Endothelial cell of hepatic sinusoid (primary cell): ENCODE results near the gene MOSPD3.

Source experiments
- in situ Hi-C: cut with HindIII; loops from 2 replicates; pipeline ENCODE4 v1.10.0; 2017; ENCODE audit warnings: low sequenced_read_pairs

The MOSPD3 gene

DNA sequence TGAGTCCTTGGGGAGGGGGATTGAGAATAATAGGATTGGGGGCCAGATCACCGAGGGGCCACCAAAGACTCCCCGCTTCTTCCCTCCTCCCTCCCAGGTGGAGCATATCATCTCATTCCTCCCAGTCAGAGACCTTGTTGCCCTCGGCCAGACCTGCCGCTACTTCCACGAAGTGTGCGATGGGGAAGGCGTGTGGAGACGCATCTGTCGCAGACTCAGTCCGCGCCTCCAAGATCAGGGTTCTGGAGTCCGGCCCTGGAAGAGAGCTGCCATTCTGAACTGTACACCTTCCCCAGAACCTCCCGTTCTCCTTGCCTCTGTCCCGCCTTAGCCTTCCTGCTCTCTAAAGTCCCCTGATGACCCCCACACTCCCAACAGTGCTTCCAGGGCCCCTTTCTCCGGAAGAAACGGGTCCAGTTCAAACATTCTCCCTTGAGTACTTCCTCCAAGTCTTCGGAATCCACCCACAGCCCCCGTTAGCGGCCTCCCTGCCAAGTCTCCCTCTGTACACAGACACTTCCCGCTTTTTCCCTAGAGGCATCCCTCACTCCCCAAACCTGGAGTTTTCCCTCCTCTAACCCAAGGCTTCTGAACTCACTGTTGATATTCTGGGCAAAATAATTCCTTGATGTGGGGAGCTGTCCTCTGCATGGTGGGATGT, 22.1 kb upstream of the MOSPD3 start:
- in situ Hi-C loops: no loop called here

DNA sequence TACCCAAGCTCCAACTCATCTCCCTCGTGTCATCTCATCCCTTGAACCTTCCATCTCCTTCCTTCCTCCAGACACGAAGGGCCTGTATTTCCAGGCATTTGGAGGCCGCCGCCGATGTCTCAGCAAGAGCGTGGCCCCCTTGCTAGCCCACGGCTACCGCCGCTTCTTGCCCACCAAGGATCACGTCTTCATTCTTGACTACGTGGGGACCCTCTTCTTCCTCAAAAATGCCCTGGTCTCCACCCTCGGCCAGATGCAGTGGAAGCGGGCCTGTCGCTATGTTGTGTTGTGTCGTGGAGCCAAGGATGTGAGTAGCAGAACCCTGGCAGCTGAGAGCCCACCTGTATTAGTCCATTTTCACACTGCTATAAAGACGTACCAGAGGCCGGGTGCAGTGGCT, 20.7 kb upstream of the MOSPD3 start:
- in situ Hi-C loops: no loop called here

DNA sequence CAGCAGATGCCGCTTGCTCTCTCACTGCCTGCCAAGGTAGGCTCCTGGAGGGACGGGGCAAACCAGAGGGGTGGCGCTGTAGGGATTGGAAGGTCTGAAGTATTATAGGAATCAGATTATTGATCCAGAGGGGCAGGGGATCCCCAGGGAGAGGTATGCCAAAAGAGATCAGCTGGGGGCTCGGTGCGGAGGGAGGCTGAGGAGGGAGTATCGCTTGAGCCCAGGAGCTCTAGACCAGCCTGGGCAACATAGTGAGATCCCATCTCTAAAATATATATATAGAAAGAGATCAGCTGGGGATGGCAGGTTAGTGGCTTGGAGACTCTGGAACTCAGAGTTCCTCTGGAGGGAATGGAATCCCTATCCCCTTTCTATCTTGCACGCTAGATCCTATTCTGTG, 17.2 kb upstream of the MOSPD3 start:
- in situ Hi-C loops: loop anchor here (5.0 kb wide), 1 partner anchor 48 kb away; no protein-coding TSS in a partner anchor

DNA sequence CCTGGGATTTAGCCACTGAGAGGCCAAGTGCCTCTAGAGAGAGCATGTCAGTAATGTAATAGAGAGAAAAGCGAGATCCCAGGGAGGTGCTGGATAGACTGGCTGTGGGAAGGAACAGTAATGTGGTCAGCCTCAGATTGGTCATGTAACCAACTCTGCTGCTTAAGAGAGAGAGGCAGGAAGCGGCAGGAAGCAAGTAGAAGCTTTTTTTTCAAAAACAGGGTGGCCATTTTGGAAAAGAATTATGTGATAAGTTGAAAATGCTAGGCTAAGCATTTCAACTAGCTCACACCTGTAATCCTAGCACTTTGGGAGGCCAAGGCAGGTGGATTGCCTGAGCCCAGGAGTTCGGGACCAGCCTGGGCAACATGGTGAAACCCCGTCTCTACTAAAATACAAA, 13.9 kb upstream of the MOSPD3 start:
- in situ Hi-C loops: loop anchor here (5.0 kb wide), 1 partner anchor 51 kb away; no protein-coding TSS in a partner anchor

DNA sequence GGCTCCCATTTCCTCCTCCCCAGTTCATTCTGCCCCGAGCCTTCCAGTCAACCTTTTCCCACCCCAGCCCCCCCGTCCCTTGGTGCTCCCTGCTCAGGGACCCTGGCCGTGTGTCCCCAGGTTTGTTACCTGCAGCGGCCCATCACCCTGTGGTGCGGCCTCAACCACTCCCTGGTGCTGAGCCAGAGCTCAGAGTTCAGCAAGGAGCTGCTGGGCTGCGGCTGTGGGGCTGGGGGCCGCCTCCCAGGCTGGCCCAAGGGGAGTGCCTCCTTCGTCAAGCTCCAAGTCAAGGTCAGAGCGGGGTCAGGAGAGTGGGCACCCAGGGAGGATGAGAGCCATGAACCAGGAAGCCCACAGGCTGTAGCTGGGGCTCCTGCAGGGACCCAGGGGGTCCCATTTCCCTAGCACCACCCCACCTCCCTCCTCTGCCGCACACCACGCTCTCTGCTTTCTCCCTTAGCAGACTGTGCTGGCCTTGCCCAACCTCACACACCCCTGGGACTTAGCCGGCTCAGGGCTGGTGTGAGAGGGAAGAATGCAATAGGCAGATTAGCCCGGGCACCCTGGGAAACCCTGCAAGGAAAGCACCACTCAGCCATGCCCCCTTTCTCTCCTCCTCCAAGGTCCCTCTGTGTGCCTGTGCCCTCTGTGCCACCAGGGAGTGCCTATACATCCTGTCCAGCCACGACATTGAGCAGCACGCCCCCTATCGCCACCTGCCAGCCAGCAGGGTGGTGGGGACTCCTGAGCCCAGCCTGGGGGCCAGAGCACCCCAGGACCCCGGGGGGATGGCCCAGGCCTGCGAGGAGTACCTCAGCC, 12.2 kb upstream of the MOSPD3 start:
- in situ Hi-C loops: loop anchor here (5.0 kb wide), 1 partner anchor 53 kb away; no protein-coding TSS in a partner anchor

DNA sequence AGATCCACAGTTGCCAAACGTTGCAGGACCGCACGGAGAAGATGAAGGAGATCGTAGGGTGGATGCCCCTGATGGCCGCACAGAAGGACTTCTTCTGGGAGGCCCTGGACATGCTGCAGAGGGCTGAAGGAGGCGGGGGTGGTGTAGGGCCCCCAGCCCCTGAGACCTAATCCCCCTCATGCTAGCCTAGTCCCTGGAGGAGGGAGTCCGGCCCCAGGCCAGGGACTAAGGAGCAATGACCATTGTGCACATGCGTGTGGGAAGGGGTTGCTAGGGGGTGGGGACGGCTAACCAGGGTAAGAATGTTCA, 11.7 kb upstream of the MOSPD3 start:
- in situ Hi-C loops: no loop called here

DNA sequence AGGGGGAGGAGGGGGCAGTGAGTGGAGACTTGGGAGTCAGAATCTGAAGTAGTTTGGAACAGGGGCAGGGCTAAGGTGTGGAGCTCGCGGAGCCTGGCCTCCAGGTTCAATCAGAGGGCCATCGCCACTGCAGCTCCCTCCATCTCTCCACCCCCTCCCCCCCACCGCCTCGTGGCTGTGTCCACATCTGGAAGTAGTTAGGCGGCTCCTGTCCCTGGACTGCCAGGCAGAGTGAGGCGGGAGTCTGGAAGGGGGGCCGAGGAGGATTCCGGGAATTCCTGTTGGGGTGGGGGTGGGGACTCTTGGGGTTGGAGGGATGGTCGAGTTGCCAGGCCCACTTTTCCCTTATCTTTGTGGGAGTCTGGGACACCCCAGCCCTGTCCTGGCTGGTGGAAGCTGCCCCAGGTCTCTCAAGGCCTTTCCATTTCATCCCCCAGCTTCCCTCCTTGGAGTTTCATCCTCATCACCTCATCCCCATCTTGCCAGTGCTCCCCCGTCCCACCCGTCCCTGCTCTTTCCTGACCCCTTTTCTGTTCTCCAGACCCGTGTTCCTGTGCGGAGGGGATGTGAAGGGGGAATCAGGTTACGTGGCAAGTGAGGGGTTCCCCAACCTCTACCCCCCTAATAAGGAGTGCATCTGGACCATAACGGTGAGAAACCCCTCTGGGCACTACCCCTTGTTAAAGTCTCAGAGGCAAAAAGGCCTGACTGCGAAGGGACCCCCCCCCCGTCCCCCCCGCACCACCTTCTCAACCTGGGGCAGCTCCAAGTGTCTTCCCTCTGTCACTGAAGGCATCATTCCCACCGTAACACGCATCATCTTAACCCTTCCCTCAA, 9.2 kb upstream of the MOSPD3 start:
- in situ Hi-C loops: no loop called here

DNA sequence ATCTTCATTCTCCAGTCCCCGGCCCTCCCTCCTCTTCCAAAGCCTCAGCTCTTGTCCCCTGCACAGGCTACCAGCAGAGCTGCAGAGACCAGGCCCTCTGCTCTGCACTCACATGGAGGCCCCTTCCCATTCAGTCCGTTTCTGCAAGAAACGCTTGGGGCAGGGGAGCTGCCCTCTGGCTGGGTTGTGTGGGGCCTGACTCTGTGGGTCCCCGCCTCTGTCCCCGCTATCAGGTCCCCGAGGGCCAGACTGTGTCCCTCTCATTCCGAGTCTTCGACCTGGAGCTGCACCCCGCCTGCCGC, 8.7 kb upstream of the MOSPD3 start:
- in situ Hi-C loops: no loop called here

DNA sequence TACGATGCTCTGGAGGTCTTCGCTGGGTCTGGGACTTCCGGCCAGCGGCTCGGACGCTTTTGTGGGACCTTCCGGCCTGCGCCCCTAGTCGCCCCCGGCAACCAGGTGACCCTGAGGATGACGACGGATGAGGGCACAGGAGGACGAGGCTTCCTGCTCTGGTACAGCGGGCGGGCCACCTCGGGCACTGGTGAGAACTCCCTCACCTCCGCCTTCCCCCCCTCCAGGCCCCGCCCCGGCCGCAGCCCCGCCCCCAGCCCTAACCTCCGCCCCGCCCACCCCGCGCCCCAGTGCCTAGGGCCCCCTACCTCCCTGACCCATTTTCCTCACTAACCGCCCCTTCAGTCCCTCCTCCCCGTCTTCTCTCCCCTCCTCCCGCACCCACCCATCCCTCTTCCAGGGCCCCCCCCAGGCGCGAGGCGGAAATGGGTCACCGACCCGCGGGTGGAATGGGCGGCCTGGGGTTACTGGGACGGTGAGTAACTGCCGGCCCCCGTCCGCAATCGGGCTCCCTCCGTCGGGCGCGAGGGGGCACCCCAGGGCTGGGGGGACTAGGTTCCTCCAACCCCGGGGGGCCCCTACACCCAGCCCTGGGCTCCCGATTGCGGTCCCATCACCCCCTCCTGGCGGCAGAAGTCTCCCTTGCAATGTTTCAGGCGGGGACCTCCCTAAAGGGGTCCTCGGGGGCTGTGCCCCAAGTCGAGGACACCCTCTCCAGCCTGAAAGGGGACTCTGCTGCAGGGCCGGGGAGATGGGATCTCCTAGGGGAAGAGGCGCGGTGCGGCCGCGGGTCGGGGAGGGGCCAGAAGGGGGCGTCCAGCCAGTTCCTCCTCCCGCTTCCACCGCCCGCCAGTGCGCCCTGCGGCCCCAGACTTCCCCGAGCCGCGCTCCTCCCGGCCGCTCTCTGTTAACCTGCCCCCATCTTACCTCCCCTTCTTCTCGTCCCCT, 8.0 kb upstream of the MOSPD3 start:
- in situ Hi-C loops: no loop called here

DNA sequence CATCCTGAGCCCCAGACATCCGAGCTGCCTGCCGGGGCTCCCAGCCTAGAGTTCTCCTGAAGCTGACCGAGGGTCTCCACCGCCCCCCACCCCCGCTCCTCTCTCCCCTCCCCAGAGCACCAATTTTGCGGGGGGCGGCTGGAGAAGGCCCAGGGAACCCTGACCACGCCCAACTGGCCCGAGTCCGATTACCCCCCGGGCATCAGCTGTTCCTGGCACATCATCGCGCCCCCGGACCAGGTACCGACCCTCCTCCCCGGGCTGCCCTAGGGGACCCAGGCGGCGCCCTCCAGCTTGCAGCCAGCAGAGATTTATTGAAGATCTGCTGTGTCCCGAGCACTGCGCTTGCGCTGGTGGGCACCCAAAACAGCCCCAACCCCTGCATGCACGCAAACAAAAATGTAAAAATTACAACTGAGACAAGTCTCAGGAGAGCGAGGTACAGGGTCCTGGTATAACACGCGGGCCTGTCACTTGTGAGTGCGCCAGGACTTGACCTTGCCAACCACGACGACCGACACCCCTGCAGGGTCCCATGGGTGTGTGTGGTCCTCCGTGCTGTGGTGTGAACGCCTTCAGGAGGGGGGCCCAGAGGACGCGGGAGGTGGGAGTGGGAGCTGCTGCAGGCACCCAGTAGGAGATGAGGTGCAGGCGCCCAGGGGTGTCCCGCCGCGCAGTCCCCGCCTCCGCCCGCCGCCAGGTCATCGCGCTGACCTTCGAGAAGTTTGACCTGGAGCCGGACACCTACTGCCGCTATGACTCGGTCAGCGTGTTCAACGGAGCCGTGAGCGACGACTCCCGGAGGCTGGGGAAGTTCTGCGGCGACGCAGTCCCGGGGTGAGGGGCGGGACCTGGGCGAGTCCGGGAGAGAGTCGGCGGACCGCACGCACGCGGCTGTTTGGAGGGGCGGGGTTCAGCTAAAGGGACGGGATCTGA, 7.1 kb upstream of the MOSPD3 start:
- in situ Hi-C loops: no loop called here

DNA sequence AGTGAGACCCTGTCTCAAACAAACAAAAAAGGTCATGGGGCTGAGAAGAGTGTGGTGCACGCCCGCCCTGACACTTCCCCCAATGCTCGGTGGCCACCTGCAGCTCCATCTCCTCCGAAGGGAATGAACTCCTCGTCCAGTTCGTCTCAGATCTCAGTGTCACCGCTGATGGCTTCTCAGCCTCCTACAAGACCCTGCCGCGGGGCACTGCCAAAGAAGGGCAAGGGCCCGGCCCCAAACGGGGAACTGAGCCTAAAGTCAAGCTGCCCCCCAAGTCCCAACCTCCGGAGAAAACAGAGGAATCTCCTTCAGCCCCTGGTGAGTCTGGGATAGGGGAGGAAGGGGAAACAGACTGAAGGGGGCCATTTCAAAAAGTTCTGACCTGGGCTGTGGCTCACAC, 6.0 kb upstream of the MOSPD3 start:
- in situ Hi-C loops: no loop called here

DNA sequence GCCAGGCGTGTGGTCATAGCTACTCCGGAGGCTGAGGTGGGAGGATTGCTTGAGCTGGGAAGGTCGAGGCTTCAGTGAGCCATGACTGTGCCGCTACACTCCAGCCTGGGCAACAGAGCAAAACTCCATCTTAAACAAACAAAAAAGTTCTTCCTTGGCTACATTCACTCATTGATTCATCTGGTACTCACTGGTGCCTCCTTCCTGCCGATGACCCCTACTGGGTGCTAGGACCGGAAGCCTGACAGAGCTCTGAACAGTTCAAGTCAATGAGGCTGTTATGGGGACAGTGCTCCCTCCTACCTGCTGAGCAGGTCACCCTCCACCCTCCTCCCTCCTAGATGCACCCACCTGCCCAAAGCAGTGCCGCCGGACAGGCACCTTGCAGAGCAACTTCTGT, 5.2 kb upstream of the MOSPD3 start:
- in situ Hi-C loops: no loop called here

DNA sequence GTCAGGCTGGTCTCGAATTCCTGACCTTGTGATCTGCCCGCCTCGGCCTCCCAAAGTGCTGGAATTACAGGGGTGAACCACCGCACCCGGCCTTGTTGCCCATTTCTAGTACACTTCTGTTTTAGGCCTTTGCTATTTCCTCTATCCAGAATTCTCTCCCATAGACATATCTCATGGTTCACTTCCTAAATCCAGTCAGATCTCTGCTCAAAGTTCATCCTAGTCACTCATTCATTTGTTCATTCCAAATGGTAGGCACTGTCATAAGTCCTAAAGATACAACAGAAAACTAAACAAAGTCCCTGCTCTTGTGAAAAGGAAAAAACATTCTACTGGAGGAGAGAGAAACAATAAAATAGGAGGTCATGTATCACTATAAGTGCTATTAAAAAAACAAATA, 2.4 kb upstream of the MOSPD3 start:
- in situ Hi-C loops: no loop called here

DNA sequence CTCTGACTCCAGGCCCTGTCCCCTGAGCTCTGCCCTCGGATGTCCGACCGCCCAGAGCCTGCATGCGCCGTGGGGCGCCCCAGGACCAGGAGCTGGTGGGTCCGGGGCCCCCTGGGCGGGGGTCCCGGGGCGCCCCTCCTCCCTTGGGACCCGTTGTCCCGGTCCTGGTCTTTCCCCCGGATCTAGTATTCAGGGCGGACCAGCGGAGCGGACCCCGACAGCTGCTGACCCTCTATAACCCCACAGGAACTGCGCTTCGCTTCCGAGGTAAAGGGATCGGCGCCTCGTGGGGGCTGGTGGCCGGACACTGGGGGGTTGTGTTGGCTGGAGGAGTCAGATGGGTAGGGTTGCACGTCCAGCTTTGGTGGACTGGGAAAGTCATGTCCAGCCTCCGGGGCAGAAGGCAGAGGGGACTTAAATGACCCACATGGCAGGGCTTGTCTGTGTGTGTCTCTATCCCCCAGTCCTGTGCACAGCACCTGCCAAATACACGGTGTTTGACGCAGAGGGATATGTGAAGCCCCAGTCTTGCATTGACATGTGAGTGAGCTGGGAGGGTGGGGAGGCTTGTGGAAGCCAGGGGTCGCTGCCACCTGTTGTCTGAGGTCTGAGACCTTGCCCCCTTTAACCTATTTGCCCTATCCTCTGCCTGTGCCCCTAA, 520 bp downstream of the MOSPD3 start:
- in situ Hi-C loops: no loop called here

DNA sequence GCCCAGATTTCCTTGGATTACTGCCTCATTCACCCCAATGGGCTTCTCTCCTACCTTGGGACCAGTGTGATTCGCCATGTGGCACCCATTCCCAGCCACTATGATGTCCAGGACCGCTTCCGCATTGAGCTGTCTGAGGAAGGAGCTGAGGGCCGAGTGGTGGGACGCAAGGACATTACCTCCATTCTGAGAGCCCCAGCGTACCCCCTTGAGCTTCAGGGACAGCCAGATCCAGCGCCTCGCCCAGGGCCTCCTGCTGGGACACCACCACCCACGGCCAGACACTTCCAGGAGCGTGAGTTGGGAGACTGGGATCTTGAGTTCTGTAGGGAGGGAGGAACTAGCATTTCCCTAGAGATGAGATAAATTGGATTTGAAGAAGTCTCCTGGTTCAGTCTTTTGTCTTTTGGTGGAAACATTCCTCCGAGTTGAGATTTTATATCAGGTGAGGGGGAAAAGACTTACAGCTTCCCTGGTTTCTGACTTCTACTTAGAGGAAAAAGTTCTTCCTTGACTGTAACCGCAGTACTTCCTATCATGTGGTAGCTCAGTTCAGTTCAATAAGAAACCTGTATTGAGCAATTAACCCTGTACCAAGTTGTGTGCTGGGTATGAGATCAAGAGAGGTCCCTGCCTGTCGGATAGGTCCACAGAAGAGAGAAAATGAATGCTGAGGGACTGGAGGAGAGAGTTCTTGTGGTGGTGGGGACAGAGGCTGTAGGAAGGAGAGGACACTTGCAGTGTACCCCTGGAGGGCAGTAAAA, 1.3 kb downstream of the MOSPD3 start:
- in situ Hi-C loops: no loop called here

DNA sequence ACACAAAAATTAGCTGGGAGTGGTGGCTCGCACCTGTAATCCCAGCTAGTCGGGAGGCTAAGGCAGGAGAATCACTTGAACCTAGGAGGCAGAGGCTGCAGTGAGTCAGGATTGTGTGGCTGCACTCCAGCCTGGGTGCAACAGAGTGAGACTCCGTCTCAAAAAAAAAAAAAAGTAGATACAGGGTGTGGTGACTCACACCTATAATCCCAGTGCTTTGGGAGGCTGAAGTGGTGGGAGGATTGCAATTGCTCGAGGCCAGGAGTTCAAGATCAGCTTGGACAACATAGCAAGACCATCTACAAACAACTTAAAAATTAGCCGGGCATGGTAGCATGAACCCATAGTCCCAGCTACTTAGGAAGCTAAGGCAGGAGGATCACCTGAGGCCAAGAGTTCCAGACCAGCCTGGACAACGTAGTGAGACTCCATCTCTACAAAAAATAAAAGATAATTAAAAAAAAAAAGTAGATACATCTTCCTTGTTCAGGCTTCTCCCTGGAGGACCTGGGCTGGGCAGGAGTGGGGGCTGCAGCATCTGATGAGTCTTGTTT, 2.0 kb downstream of the MOSPD3 start:
- in situ Hi-C loops: no loop called here

DNA sequence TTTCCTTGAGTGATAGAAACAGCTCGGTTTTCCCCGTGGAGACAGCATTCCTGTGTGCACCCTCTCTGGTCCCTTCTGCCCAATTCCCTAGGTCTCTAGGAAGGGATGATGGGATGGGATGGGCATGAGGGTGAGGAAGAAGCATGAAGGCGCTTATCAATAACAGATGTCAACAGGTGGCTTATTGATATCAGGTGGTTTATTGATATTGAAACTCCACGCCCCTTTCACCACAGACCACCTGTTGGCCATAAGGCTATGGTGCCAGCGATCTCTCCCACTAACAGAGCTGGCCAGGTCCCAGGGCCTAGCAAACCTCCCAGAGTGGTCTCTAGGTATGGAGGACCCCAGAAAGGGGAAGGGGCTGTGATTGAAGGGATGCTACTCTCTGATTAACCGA, 7.9 kb downstream of the MOSPD3 start:
- in situ Hi-C loops: no loop called here

DNA sequence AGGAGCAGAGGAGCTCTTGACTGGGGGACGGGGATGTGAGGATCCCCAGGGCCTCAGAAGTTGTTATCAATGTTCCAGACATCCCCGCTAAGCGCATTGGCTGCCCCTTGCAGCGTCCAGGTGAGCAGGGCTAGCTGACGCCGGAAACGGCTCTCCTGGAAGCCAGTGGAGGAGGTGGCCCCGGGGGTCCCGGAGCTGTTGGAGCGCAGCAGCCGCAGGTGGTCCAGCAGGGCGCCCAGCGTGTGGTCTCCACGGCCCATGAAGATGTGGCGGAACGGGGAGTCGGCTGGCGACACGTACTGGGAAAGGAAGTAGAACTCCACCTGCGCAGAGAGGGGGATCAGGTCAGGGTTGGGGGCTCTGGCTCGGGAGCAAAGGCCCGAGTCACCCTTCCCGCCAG, 8.5 kb downstream of the MOSPD3 start:
- in situ Hi-C loops: no loop called here
